ENCODE measurements around the gene ITPK1.

The ITPK1 gene

DNA sequence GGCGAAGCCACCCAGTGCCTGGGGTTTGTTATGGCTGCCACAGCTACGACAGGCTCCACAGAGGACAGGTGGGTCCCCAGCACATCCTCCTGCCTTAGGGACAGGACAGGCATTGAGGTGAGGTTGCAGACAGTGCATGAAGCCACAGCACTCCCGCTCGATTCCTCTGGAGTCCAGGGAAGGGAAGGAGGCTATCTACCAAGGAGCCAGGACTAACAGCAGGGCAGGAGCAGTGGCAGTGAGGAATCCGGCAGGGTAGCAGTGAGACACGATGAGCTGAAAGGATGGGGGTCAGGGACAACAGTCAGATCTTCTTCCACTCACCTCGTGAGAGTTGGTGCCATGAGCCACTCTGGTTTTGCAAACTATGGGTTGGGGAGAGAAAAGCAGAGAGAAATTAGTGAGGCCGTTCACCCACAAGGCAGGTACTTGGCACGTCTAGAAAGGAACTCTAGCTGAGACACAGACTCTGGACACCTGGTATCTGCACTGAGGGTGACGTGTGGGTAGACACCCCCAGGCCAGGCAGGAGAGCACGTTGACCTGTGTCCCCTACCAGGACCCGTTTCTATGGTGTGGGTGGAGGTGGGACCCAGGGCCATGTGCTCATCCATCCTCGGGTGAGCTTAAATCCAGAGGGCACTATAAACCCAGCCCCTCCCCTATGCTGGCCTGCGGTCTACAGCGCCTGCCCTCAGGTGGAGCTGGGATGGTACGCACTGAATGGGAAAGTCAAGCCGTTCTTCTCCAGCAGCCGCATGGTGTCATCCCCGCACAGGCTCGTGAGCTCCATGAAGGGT is 153.5 kb downstream of the ITPK1 start:
- DNase-seq, result no peak

DNA sequence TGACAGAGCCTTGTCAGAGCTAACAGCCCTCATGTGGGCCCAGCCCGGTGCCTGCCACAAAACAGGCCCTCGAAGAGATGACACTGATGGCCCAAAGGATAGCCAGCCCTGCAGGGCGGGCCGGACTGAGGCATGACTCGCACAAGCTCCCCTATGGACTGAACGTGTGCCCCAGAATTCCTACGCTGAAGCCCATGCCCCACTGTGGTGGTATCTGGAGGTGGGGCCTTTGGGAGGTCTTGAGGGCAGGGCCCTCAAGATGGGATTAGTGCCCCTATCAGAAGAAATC is 154.2 kb downstream of the ITPK1 start:
- no peak for DNase-seq

GRCh38 chr14:92960706-92961566 is 154.8 kb downstream of the ITPK1 start:
- no peak for DNase-seq

- DNase-seq, result no peak
Measured at GRCh38 chr14:92959761-92960680, 155.7 kb downstream of the ITPK1 start.

DNA sequence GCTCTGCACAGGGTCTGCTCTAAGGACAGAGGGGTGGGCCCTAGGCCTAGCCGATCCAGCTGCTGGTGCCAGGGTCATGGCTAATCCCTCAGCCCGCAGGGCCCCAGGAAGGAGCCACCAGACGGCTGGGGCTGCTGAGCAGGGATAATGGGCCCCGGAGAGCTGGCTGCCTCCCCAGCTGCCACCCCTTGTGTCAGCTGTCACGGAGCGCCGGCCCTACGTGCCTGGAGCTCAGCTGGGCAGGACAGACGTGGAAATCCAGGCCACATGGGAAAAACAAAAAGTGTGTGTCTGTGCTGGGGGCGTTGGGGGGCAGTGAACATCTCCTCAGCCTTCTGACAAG is 156.6 kb downstream of the ITPK1 start:
- DNase-seq, result no peak

DNA sequence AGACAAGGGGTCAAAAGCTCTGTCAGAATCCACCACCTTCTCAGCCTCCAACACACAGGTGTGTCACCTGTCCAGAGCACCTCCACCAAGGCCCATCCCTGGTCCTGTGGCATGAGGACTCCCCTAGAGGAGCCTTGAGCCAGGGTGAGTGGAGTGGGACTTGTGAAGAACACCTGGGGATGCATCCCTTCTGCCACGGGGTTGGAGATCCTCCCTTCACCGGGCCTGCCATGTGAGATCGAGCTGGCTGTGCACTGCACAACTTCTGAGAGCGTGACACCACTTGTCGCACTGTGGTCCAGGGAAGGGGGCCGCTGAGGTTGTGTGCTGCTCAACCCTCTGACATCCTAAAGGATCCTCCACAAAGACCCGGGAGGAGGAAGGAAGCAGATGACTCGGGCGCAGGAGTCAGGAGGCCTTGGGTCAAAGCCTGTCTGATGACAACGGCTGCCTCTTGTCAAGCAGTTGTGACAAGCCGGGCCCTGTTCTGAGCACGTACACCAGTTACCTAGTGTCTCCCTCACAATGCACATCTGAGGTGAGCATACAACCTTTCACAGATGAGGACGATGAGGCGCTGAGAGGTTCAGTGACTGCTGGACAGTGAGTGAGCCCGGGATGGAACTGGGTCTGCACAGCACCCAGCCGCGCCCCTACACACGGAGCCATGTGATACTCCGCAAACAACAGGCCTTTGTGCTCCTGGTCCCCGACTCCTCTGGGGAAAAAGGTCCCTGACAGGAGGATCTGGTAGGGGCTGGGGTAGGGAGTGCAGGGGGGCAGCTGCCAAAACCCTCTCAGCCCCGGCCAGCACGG is 157.1 kb downstream of the ITPK1 start:
- DNase-seq, result no peak

DNA sequence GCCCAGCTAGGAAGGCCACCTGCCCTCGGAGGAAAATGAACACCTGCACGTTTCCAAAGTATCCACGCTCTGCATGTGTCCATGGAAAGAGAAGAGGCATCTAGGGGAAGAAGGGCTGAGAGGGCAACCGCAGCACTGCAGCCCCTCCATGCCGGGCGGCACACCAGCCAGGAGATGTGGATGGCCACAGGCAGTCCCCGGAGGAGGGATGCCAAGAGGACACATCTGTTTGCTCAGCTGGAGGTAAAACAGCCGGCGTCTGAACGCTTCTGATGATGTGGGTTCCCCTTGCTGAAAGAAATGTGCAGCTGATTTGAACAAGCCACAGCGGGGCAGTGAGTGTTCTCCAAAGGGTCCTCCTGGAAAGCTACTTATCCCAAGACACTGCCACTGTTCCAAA is 158.8 kb downstream of the ITPK1 start:
- no peak for DNase-seq

GRCh38 chr14:92955381-92955780 is 160.3 kb downstream of the ITPK1 start:
- DNase-seq, result no peak

DNA sequence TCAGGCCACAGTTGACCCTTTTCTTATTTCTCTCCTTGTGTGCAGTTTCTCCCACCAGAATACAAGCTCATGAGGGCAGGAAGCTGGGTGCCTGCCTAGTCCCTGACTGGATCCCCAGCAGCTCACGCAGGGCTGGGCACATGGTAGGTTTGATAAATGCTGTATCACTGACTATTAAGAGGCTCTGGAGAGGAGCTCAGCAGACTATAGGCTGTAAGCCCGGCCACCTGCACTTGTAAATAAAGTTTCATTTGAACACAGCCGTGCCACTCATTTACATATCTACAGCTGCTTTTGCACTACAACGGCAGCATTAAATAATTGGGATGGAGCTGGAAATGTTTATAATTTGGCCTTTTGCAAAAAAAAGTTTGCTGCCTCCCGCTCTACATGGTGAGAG is 160.8 kb downstream of the ITPK1 start:
- DNase-seq, result no peak

- no peak for DNase-seq
Measured at GRCh38 chr14:92953526-92953925, 162.2 kb downstream of the ITPK1 start.

DNA sequence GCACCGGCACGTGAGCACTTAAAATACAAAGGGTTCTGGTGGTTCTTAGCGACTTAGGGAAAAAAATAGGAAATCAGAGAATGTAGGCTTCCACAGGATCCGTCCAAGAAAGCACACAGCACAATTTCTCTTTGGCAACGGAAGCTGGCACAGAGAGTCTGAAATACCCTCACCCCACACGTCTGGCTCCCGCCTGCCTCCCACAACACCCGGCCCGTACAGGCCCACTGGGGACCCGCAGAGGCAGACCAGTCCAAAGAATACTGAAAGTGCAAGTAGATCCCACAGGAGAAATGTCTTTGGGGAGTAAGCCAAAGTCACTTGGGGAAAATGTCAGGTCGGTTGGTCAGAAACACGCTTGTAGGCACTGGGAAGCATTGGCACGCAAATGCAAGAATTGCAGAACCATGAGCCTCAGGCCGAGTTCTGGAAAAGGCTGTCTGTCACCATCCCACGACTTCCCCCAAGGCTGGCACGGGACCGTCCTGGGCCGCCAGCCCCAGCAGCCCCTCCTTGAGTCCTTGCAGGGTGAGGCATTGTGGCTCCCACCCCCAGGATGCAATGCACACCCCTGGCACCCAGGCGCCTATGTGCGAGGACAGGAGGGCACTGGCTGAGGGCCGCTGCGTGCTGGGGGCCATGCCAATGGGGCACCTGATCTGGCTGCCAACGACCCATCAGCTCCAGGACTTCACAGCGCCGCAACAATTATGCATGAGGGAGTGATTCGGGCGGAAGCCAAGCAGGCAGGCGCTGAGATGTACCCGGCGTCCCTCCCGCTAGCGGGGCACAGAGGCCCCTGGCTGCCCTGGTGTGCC is 163.0 kb downstream of the ITPK1 start:
- no peak for DNase-seq

DNA sequence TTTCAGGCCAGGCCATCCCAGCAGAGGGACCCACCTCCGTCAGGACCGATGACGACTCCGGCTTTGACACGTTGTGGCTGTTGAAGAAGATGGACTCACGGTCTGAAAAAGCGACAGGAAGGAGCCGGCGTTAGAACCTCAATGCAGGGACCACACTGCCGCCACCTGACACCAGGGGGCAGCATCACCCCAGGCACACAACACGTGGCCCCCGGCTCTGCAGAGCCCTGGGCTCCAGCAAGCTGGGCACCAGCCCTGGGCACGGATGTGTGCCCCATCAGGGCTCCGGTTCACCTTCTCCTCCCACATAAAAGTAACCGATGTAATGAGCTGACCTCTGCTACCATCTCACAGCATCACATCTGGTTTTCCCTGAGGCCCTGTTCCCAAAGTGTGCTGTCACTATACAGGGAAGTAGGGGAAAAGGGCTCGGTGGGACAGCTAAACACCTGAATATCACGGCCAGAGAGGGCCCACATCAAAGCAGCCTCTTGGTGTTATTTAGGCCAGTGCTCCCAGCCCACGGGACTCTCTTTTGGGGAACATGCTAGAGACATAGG is 163.7 kb downstream of the ITPK1 start:
- peak; percentile 81 for DNase-seq

DNA sequence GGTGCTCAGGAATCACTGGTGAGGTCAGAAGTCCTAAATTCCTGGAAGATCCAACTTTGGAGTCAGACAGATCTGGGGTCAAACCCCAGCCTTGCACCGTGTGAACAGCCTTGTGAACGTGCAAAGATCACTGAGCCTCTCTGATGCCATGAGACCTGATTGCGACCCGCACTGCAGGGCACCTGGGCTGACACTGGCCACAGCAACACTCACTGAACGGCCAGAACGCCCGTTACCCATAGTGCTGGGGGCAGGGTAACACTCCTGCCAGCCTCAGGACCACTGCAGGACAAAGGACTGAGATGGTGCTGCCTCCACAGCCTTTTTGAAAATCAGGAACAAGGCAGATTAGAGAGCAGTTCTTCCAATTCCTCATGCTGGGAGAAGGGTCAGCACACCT is 164.5 kb downstream of the ITPK1 start:
- no peak for DNase-seq

- no peak for DNase-seq
Measured at GRCh38 chr14:92950773-92951172, 165.0 kb downstream of the ITPK1 start.

DNA sequence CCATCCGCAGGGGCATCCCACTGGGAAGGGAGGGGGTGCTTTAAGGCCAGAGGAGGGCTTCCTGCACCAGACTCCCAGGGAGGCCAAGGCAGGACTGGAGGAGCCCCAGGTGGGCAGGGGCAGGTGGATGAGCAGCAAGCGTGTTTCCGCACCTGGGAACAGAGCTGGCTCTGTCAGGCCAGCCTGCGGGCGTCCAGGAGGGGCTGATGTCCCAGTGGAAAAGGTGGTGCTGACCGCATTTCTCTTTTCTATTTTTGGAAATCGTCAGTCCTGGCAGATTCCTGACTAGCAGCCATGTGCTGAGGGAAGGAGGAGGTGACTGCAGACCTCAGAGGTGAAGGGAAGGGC is 165.6 kb downstream of the ITPK1 start:
- no peak for DNase-seq

DNA sequence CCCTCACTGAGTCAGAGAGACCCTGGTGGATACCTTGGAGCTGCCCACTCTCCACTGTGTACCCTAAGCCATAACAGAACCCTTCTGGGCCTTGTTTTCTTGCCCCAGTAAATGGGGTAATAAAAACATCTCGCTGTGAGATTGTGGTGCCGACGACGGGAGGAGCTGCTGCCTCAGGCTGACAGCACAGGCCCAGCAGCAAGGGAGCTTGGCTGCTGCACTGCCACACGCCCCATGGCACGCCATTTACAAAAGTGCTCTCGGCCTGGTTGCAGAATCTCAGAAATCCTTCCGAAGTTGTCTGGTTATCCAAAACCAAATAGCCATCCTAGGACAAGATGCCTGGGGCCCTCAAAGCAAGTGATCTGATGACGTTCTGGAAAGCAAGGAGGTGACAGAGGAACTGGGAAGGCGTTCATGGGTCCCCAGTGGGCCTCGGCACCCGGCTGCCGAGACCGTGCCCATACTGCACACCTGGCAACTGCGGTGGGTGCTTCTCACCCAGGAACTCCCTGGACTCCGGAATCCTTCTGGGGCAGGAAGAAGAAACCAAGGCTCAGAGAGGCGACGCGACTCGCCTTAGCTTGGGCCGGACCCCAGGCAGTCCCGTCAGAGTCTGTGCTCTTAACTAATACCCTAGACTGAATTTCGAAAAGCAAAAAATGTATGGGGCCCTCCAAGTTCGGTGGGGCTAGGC is 166.1 kb downstream of the ITPK1 start:
- no peak for DNase-seq

DNA sequence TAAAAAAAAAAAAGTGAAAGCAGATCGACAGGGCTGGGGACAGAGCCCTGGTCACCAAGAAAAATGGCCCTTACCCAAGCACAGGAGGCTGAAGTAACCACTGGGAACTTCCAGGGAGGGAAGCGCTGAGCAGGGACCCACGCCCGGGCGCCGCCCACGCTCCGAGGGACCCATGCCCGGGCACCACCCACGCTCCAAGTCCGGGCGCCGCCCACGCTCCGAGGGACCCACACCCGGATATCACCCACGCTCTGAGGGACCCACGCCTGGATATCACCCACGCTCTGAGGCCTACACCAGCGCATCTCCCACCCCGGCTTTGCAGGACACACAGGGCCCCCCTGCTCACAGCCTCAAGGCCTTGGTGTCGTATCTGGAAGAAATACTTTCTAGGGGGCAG is 167.1 kb downstream of the ITPK1 start:
- DNase-seq, result no peak

GRCh38 chr14:92946847-92947545 is 168.7 kb downstream of the ITPK1 start:
- DNase-seq, result no peak

DNA sequence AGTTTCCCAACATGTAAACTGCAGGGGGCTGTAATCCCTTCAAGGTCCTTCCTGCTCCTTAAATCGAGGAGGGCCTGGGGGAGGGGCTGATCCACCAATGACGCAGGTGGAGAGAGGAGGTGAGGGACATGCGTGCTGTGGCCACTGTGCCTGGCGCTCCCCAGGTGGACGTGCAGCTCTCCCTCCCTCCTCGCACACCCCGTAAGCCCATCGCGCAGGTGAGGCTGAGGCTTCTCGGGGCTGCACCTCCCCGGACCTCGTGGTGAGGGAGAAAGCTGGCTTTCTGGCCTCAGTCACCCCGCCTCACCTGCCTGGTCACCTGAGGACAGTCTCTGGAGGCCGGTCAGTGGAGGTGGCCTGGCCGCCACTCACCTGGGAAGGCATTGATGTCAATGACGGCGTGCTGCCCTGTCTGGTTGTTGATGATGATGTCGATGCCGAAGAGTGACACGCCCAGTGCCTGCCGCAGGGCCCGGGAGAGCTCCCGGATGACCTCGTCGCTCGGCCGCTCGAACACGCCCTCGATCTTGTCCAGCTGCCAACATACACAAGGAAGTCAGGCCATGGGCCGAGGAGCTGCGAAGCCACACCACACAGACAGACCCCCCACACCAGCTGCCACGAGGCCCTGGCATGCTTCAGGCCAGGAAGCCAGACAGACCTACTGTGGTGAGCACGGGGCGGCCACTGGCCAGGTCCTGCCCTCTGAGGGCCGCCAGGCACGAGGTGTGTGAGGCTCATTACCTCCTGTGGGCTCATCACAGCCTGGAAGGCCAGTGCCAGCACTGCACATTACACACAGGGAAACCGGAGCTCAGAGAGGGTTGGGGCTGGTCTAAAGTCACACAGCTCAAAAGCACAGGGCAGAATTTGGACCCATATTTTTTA is 169.5 kb downstream of the ITPK1 start:
- no peak for DNase-seq
